Epithelial cell of esophagus (primary cell): ENCODE data around the gene GARIN5A.

Experiments
- DNase-seq: peaks from one replicate; pipeline ENCODE4 v3.0.0; 2010; ENCODE audit warnings: low read depth
- H3K4me3 ChIP-seq: 2 replicates; pipeline ENCODE4 v1.5.1; 2011; ENCODE audit warnings: mild to moderate bottlenecking, low read length, control low read depth
- TF ChIP-seq, protein P1 (sequence below): IDR thresholded peaks from 2 replicates; pipeline ENCODE4 v1.5.1; 2011; ENCODE audit warnings: low read depth, mild to moderate bottlenecking, low read length, control low read depth, inconsistent platforms; ENCODE audit not compliant: insufficient read depth; ENCODE audit errors: missing control alignments

The GARIN5A gene

DNA sequence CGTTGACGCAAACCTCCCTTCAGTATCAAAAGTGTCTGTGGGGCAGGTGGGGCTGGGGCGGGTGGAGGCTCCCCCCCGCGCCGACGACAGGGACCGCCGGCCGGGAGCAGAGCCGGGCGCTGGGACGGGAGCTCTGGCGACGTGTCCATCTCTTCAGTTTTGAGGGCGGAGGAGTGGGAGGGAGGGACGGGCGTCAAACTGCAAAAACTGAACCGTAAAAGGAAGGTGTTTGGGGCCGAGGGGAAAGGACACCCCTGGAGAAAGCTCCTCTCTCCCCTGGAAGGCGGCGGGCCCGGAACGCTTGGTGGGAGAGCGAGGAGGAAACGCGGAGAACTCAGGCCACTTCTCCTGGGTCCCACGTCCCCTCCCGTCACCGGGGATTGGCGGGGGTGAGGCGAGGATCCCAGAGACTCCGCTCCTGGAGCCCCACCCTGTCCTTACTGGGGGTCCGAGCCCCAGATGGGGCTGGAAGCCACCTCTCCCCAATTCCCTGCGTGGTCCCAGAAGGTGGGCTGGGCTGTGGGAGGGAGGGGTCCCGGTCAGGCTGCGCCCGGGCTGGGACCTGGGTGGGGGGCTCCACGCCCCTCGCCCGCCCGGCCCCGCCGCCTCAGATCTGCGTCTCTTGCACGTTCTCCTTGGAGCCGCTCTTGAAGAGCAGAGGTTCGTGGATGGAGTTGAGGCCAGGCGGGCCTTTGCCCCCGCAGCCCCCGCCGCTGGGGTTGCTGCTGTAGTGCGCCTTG lies 40.5 kb upstream of the GARIN5A start:
- TF ChIP-seq, protein P1, sequence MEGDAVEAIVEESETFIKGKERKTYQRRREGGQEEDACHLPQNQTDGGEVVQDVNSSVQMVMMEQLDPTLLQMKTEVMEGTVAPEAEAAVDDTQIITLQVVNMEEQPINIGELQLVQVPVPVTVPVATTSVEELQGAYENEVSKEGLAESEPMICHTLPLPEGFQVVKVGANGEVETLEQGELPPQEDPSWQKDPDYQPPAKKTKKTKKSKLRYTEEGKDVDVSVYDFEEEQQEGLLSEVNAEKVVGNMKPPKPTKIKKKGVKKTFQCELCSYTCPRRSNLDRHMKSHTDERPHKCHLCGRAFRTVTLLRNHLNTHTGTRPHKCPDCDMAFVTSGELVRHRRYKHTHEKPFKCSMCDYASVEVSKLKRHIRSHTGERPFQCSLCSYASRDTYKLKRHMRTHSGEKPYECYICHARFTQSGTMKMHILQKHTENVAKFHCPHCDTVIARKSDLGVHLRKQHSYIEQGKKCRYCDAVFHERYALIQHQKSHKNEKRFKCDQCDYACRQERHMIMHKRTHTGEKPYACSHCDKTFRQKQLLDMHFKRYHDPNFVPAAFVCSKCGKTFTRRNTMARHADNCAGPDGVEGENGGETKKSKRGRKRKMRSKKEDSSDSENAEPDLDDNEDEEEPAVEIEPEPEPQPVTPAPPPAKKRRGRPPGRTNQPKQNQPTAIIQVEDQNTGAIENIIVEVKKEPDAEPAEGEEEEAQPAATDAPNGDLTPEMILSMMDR: no peak
- H3K4me3 ChIP-seq: no peak overlapping the region
- DNase-seq: no peak

DNA sequence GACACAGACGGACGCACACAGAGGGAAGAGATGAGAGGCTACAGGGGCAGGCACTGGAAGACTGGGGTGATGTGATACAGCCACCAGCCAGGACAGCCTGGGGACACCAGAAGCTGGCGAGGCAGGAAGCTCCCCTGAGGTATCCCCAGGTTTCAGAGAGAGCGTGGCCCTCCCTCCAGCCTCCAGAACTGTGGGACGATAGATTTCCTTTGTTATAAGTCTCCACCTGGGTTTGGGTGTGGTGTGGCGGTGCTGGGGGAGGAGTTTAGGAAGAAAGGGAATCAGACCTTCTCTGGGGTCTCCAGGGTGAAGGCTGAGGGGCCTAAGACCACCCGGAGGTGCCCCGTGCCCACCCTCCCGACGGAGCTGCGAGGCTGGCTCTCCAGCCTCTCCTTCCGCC lies 39.8 kb upstream of the GARIN5A start:
- no peak overlapping the region for H3K4me3 ChIP-seq
- no peak for DNase-seq
- TF ChIP-seq, protein P1: no peak

DNA sequence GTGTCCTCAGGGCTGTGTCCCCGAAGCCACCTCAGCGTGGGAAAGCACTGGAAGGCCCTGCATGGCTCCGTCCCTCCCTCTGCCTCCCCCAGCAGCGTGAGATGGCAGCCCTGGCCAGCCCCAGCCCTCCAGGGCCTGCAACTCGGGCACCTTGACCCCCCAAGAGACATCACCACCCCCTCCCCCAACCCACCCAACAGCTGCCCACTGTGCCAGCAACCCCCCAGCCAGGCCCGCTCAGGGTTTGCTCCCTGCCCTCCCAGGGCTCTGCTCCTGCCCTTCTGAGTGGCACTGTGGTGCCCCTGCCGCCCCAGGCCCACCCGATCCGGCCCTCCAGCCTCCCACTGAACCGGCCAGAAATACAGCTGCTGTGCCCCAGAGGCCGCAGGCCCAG lies 38.5 kb upstream of the GARIN5A start:
- TF ChIP-seq, protein P1: no peak
- H3K4me3 ChIP-seq: no peak overlapping the region
- DNase-seq: no peak

DNA sequence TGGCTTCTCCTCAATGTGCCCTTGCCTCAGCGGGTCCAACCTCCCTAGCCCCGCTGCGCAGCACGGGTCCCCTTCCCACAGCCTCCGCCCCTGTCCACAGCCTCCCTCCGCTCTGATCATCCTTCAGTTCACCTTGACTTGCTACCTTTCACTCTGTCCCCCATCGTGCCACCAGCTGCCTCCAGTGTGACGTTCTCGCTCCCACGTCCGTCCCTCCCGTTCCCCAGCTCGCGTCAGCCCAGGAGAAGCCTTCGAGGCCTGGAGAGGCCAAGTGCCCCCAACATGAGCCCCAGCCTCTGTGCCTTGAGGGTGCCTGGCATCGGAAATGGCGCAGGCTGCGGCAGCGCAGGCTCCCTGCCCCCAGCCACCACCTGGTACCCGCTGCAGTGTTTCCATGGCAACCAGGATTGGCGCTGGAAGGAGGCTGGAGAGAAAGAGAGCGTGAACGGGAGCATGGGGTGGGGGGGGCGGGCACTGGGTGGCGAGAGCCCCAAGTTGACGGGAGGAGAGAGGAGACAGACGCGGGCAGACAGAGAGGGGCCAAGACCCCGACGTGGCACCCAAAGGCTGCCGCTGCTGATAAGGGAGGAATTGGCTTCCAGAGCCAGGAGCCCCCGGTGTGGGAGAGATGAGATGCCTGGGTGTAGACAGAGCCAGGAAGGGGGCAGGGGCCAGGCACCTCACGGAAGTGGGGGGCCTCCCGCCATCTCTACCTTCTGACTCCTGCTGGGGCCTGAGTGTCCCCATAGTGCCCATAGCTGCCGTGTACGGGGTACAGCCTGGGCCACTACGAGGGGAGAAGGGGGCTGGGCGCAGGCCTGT lies 37.9 kb upstream of the GARIN5A start:
- no peak for DNase-seq
- H3K4me3 ChIP-seq: no peak overlapping the region
- TF ChIP-seq, protein P1: no peak

DNA sequence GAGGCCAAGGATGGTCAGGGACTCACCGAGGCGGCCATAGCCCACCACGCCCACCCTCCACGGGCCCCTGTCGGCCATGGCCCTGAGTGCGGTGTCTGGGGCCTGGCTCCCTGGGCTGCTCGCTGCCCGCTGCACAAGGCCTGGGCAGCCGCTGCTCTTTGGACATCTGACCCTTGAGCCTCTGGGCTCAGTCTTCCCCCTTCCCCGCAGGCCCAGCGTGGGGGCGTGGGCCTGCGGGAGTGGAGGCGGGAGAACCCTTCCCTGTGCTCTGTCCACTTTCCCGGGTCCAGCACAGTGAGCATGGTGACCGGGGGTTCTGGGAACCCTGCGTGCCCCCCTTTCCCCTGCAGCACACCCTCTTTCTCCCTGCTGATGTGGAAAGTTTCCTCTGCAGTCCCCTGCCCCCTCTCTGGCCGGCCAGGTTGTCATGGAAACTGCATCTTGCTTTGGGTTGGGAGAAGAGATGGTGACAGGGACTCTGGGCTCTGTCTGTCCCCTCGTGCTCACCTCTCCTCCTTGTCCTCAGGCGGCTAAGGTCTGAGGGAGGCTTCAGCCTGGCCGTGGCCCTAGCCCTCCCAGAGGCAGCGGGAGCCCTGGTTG lies 37.2 kb upstream of the GARIN5A start, which contains the start of gene ASPDH:
TSS of gene ASPDH (minus strand) at position 168 of the 600 bp plus-strand sequence. CDS start at position 78, 90 bp downstream.
- TF ChIP-seq, protein P1: no peak
- no peak for DNase-seq
- no peak within 1 kb of the TSS for H3K4me3 ChIP-seq

DNA sequence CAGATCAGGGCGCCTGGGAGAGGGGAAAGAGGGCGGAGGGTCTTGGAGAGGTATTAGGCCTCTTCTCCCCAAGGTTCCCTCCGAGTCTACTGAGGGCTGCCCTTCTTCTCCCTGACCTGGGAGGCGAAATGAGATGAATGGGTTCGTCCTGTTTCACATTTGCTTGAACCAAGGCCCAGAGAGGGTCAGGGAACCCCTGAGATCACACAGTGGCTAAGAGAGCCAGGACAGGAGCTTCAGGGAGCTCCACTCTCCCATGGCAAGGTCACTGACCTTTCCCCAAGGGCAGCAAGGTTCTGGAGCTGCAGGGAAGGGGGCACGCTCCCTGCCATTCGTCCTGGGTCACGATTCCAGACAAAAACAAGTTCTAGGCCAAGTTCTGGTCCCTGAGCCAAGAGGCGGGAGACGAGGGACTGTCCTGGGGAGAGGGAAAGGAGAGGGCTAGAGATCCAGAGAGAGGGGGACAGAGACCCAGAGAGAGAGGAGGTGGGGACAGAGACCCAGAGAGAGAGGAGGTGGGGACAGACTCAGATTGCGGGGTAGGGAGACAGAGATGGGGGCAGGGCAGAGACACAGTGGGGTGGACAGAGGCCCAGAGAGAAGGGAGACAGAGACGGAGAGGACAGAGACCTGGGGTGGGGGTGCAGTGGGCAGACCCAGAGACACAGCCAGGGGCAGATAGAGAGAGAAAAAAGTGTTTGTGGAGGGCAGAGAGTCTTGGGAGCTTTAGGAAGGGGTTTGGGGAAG lies 36.5 kb upstream of the GARIN5A start:
- TF ChIP-seq, protein P1: no peak
- DNase-seq: no peak
- no peak overlapping the region for H3K4me3 ChIP-seq
